Panc1 (cell line): ENCODE data around the gene DGKG. TPM values are rescaled to one million over a fixed set of nuclear protein-coding genes. Genes with fewer than 3 reads are reported as not detected.

Experiments
- ATAC-seq: fragments of 200-7000 bp; cut with Tn5 transposase; 2 replicates; pipeline ENCODE4 v1.9.1; 2020; ENCODE audit warnings: mild to moderate bottlenecking, moderate library complexity
- BruUV-seq: library from RNA; stranded (reverse); fragments of 400-500 nt; replicated peaks from 2 replicates; lab custom pipeline; 2021; lab: Mats Ljungman, UMichigan
- CTCF ChIA-PET: fragments of 300-600 bp; sonication (Branson Sonifier 250); formaldehyde crosslinking; loops from one replicate; lab custom pipeline; 2022; ENCODE audit warnings: antibody characterized with exemption; lab: Charles Lee
- POLR2A ChIA-PET: fragments of 300-600 bp; sonication (Branson Sonifier 250); formaldehyde crosslinking; loops from one replicate; lab custom pipeline; 2022; ENCODE audit warnings: antibody characterized with exemption; lab: Charles Lee
- DNase-seq: peaks from one replicate; pipeline ENCODE4 v3.0.0-alpha.2; 2010; ENCODE audit warnings: low read depth, low spot score
- H3K27ac ChIP-seq: 2 replicates; pipeline ENCODE4 v1.5.1; 2011; ENCODE audit warnings: mild to moderate bottlenecking, low read length, inconsistent platforms
- H3K27me3 ChIP-seq: fragments of 200-500 bp; sonication (Bioruptor generic); 2 replicates; pipeline ENCODE4 v1.6.0; 2014; ENCODE audit warnings: low read length, inconsistent platforms; ENCODE audit not compliant: control insufficient read depth, insufficient read depth
- H3K36me3 ChIP-seq: fragments of 200-500 bp; sonication (Bioruptor generic); 2 replicates; pipeline ENCODE4 v1.5.1; 2014; ENCODE audit warnings: inconsistent platforms, mild to moderate bottlenecking, low read length, moderate library complexity; ENCODE audit not compliant: control insufficient read depth, insufficient read depth
- H3K4me1 ChIP-seq: 2 replicates; pipeline ENCODE4 v1.5.1; 2011; ENCODE audit warnings: inconsistent platforms, mild to moderate bottlenecking, low read length, moderate library complexity; ENCODE audit not compliant: control insufficient read depth, insufficient read depth
- H3K4me3 ChIP-seq, 2 experiments: 2 replicates each; pipeline ENCODE4 v1.5.1; 2011 to 2012; ENCODE audit warnings: low read depth in 2 of 2, low read length in 2 of 2, mild to moderate bottlenecking in 2 of 2, inconsistent platforms in 1 of 2, moderate library complexity in 1 of 2
- H3K9me3 ChIP-seq: fragments of 200-500 bp; sonication (Bioruptor generic); 2 replicates; pipeline ENCODE4 v1.5.1; 2014; ENCODE audit warnings: low read depth, mild to moderate bottlenecking, inconsistent platforms, low read length, moderate library complexity; ENCODE audit not compliant: control insufficient read depth, insufficient read depth
- POLR2AphosphoS5 ChIP-seq: IDR thresholded peaks from 2 replicates; pipeline ENCODE4 v1.6.1; 2012; ENCODE audit warnings: mild to moderate bottlenecking, low read depth, low read length, moderate library complexity
- SIN3A ChIP-seq: IDR thresholded peaks from 2 replicates; pipeline ENCODE4 v1.6.1; 2012; ENCODE audit warnings: low read depth, mild to moderate bottlenecking, low read length, moderate library complexity, borderline replicate concordance; ENCODE audit not compliant: insufficient read depth
- TCF7L2 ChIP-seq: IDR thresholded peaks from 2 replicates; pipeline ENCODE4 v1.6.1; 2011; ENCODE audit warnings: mild to moderate bottlenecking, low read depth, low read length, inconsistent platforms
- in situ Hi-C: cut with HindIII; loops from 2 replicates; pipeline ENCODE4 v1.10.0; 2016; ENCODE audit warnings: low sequenced_read_pairs, low pct_unique_long_range_greater_than_20kb
- intact Hi-C: fragments of 100-400 bp; cut with micrococcal nuclease; formaldehyde crosslinking; loops from one replicate; pipeline ENCODE4 v1.10.0; 2022; ENCODE audit not compliant: unreplicated experiment
- total RNA-seq: library from RNA; stranded (reverse); gene quantifications from one replicate; pipeline ENCODE4 v1.2.1, GENCODE V29; 2021; ENCODE audit not compliant: unreplicated experiment
- TF ChIP-seq, protein P1 (sequence below), 2 experiments: IDR thresholded peaks; 2 replicates each; pipeline ENCODE4 v1.6.1; 2011 to 2012; ENCODE audit warnings: low read depth in 2 of 2, control low read depth in 1 of 2, low read length in 1 of 2, mild to moderate bottlenecking in 1 of 2, moderate library complexity in 1 of 2; ENCODE audit not compliant: insufficient read depth in 1 of 2
- TF ChIP-seq, protein P2 (sequence below): fragments of 450-650 bp; IDR thresholded peaks from 2 replicates; pipeline ENCODE4 v1.5.1; 2017; ENCODE audit warnings: mild to moderate bottlenecking

Gene DGKG
- total RNA-seq, 1 experiment from 2014 or later = 0.46 TPM

DNA sequence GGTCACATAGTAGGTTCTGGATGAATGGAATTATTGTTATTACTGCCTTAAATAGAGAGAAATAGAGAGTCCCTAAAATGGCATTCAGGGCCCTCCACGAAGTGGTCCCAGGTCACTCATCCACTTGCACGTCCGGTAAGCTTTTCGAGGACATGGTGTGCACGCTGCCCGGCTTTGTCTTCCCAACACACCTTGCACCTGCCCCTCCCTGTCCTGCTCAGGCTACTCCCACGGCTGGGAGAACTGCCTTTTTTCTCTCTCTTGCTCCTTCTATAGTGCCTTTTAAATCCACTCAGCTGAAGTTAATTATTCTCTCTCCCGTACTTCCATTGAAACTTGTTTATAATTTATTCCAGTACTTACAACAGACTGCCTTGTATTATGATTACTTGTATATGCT is 5.6 kb upstream of the DGKG start:
- Histone ChIP-seq H3K27ac (no peak overlapping the region), H3K4me3 (no peak overlapping the region), H3K36me3 (no peaks in the 10 kb centered on the region), H3K4me1 (peaks cover under 1% of the 10 kb centered on the region; the same call in 1 of the 2 replicates), H3K27me3 (peaks cover 68% of the 10 kb centered on the region), H3K9me3 (no peaks in the 10 kb centered on the region)
- no peak for ATAC-seq
- ChIA-PET CTCF (no interaction called here), POLR2A (no interaction called here)
- TF ChIP-seq, protein P1, sequence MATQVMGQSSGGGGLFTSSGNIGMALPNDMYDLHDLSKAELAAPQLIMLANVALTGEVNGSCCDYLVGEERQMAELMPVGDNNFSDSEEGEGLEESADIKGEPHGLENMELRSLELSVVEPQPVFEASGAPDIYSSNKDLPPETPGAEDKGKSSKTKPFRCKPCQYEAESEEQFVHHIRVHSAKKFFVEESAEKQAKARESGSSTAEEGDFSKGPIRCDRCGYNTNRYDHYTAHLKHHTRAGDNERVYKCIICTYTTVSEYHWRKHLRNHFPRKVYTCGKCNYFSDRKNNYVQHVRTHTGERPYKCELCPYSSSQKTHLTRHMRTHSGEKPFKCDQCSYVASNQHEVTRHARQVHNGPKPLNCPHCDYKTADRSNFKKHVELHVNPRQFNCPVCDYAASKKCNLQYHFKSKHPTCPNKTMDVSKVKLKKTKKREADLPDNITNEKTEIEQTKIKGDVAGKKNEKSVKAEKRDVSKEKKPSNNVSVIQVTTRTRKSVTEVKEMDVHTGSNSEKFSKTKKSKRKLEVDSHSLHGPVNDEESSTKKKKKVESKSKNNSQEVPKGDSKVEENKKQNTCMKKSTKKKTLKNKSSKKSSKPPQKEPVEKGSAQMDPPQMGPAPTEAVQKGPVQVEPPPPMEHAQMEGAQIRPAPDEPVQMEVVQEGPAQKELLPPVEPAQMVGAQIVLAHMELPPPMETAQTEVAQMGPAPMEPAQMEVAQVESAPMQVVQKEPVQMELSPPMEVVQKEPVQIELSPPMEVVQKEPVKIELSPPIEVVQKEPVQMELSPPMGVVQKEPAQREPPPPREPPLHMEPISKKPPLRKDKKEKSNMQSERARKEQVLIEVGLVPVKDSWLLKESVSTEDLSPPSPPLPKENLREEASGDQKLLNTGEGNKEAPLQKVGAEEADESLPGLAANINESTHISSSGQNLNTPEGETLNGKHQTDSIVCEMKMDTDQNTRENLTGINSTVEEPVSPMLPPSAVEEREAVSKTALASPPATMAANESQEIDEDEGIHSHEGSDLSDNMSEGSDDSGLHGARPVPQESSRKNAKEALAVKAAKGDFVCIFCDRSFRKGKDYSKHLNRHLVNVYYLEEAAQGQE (IDR thresholded peaks at IDR 0.05; ENCODE audit: insufficient read depth in 1 of 2, low read depth in 2 of 2, low read length in 1 of 2) = no peak
- no peak for TF ChIP-seq SIN3A
- no peak for TF ChIP-seq TCF7L2
- TF ChIP-seq POLR2AphosphoS5 = no peak
- TF ChIP-seq, protein P2, sequence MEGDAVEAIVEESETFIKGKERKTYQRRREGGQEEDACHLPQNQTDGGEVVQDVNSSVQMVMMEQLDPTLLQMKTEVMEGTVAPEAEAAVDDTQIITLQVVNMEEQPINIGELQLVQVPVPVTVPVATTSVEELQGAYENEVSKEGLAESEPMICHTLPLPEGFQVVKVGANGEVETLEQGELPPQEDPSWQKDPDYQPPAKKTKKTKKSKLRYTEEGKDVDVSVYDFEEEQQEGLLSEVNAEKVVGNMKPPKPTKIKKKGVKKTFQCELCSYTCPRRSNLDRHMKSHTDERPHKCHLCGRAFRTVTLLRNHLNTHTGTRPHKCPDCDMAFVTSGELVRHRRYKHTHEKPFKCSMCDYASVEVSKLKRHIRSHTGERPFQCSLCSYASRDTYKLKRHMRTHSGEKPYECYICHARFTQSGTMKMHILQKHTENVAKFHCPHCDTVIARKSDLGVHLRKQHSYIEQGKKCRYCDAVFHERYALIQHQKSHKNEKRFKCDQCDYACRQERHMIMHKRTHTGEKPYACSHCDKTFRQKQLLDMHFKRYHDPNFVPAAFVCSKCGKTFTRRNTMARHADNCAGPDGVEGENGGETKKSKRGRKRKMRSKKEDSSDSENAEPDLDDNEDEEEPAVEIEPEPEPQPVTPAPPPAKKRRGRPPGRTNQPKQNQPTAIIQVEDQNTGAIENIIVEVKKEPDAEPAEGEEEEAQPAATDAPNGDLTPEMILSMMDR = no peak
- no peak for DNase-seq
- BruUV-seq = no TSS peak
- in situ Hi-C loops (no loop called here), intact Hi-C loops (no loop called here)

DNA sequence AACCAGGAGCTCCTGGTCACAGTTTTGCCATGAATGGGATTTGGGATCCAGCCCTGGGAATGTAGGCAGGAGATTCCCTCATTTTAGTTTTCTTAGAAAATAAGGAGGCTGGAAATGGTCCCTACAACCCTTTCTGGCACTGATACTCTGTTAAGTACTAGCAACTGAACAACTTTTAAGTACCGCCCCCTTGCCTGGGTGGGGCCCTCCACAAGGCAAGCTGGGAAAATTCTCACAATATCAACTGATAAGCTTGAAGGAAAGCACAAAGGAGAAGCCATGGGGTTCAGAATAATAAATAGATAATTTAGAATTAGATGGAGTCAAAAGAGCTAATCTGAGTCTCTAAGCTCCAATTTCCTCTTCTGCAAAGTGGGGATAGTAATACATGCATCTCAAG is 4.2 kb upstream of the DGKG start:
- Histone ChIP-seq H3K36me3 (no peaks in the 10 kb centered on the region), H3K4me3 (no peak overlapping the region), H3K4me1 (peaks cover 7% of the 10 kb centered on the region; the same call in 1 of the 2 replicates), H3K27ac (no peak overlapping the region), H3K9me3 (no peaks in the 10 kb centered on the region), H3K27me3 (peaks cover 66% of the 10 kb centered on the region)
- BruUV-seq = no TSS peak
- in situ Hi-C loops = no loop called here
- CTCF ChIA-PET = no interaction called here
- ATAC-seq (no peak), DNase-seq (no peak)
- POLR2A ChIA-PET = no interaction called here
- intact Hi-C loops = no loop called here
- TF ChIP-seq TCF7L2 = no peak
- TF ChIP-seq, protein P2 = no peak
- TF ChIP-seq, protein P1 (IDR thresholded peaks at IDR 0.05; ENCODE audit: insufficient read depth in 1 of 2, low read depth in 2 of 2, low read length in 1 of 2) = no peak
- no peak for TF ChIP-seq POLR2AphosphoS5
- no peak for TF ChIP-seq SIN3A
